ENCODE data around the gene TMEM151A.
A peak's percentile ranks its signal among the peaks of the same experiment; 100 is the strongest.

Gene TMEM151A

GRCh38 chr11:66291303-66291705 is 390 bp upstream of the TMEM151A start:
- Histone ChIP-seq H3K4me1 (ENCODE audit: control insufficient read depth, insufficient read depth, low read length) (peaks cover 12% of the 10 kb centered on the region), H3K27ac (ENCODE audit: insufficient read depth, low read depth, low read length, poor library complexity, severe bottlenecking) (no peak overlapping the region), H3K4me3 (ENCODE audit: insufficient read depth, low read depth, low read length) (no peak overlapping the region), H3K36me3 (ENCODE audit: control insufficient read depth, insufficient read depth, low read length) (no peaks in the 10 kb centered on the region), H3K9me3 (ENCODE audit: control insufficient read depth, low read length) (no peaks in the 10 kb centered on the region), H3K27me3 (ENCODE audit: control insufficient read depth, insufficient read depth, low read length, poor library complexity, severe bottlenecking) (peaks cover 48% of the 10 kb centered on the region)
- WGBS, 2 experiments: 18 to 20% methylated on average over 16 of the region's 16 CpGs

GRCh38 chr11:66292543-66293332 is 1.0 kb downstream of the TMEM151A start:
- Histone ChIP-seq H3K36me3 (ENCODE audit: control insufficient read depth, insufficient read depth, low read length) (no peaks in the 10 kb centered on the region), H3K4me1 (ENCODE audit: control insufficient read depth, insufficient read depth, low read length) (peaks cover 19% of the 10 kb centered on the region), H3K9me3 (ENCODE audit: control insufficient read depth, low read length) (no peaks in the 10 kb centered on the region), H3K4me3 (ENCODE audit: insufficient read depth, low read depth, low read length) (peak overlapping the region; percentile 35), H3K27ac (ENCODE audit: insufficient read depth, low read depth, low read length, poor library complexity, severe bottlenecking) (no peak overlapping the region), H3K27me3 (ENCODE audit: control insufficient read depth, insufficient read depth, low read length, poor library complexity, severe bottlenecking) (peaks cover 48% of the 10 kb centered on the region)
- WGBS, 2 experiments: 73 to 74% methylated on average over 17 of the region's 17 CpGs

- 78 to 94% methylated on average over 4 of the region's 4 CpGs for WGBS, 2 experiments
- Histone ChIP-seq H3K4me3 (ENCODE audit: insufficient read depth, low read depth, low read length) (no peak overlapping the region), H3K27me3 (ENCODE audit: control insufficient read depth, insufficient read depth, low read length, poor library complexity, severe bottlenecking) (peaks cover 48% of the 10 kb centered on the region), H3K9me3 (ENCODE audit: control insufficient read depth, low read length) (no peaks in the 10 kb centered on the region), H3K27ac (ENCODE audit: insufficient read depth, low read depth, low read length, poor library complexity, severe bottlenecking) (no peak overlapping the region), H3K4me1 (ENCODE audit: control insufficient read depth, insufficient read depth, low read length) (peaks cover 22% of the 10 kb centered on the region), H3K36me3 (ENCODE audit: control insufficient read depth, insufficient read depth, low read length) (no peaks in the 10 kb centered on the region)
Measured at GRCh38 chr11:66293352-66293751, 1.7 kb downstream of the TMEM151A start.

GRCh38 chr11:66293777-66294625 is 2.3 kb downstream of the TMEM151A start:
- H3K4me3 ChIP-seq (ENCODE audit: insufficient read depth, low read depth, low read length): no peak overlapping the region
- H3K27ac ChIP-seq (ENCODE audit: insufficient read depth, low read depth, low read length, poor library complexity, severe bottlenecking): no peak overlapping the region
- H3K27me3 ChIP-seq (ENCODE audit: control insufficient read depth, insufficient read depth, low read length, poor library complexity, severe bottlenecking): peaks cover 48% of the 10 kb centered on the region
- peaks cover 22% of the 10 kb centered on the region for H3K4me1 ChIP-seq (ENCODE audit: control insufficient read depth, insufficient read depth, low read length)
- H3K36me3 ChIP-seq (ENCODE audit: control insufficient read depth, insufficient read depth, low read length): no peaks in the 10 kb centered on the region
- H3K9me3 ChIP-seq (ENCODE audit: control insufficient read depth, low read length): no peaks in the 10 kb centered on the region
- WGBS, 2 experiments: 92% methylated on average over 30 of the region's 30 CpGs

DNA sequence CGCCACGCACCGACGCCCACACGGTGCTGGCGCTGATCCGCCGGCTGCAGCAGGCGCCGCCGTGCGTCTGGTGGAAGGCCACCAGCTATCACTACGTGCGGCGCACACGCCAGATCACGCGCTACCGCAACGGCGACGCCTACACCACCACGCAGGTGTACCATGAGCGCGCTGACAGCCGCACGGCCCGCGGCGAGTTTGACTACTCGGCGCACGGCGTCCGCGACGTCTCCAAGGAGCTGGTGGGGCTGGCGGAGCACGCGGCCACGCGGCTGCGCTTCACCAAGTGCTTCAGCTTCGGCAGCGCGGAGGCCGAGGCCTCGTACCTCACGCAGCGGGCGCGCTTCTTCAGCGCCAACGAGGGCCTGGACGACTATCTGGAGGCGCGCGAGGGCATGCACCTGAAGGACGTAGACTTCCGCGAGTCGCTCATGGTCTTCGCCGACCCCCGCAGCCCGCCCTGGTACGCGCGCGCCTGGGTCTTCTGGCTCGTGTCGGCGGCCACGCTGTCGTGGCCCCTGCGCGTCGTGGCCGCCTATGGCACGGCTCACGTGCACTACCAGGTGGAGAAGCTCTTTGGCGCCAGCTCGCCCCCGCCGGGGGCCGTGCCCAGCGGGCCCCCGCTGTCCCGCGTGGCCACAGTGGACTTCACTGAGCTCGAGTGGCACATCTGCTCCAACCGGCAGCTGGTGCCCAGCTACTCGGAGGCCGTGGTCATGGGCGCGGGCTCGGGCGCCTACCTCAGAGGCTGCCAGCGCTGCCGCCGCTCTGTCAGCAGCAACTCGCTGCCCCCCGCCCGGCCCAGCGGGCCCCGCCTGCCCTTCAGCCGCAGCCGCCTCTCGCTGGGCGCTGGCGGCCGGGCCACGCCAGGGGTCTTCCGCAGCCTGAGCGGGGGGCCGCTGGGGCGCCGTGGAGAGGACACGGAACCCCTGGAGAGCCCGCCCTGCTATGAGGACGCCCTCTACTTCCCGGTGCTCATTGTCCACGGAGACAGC is 3.2 kb downstream of the TMEM151A start:
- 95 to 96% methylated on average over 123 of the region's 123 CpGs for WGBS, 2 experiments

DNA sequence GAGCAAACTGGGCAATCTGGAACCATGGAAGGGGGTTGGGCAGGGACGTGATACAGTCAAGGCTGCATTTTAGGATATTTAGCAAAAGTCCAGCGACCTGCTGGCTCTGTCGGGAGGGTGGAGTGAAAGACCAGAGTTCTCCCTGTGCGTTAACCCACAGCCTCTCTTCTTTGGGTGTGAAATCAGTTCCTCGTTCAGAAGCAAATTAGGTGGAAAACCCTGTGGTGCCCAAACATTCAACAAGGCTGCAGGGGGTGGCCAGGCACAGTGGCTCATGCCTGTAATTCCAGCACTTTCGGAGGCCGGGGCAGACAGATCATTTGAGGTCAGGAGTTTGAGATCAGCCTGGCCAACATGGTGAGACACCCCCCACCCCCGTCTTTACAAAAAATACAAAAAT is 5.9 kb downstream of the TMEM151A start:
- H3K9me3 ChIP-seq (ENCODE audit: control insufficient read depth, low read length): no peaks in the 10 kb centered on the region
- no peak overlapping the region for H3K27ac ChIP-seq (ENCODE audit: insufficient read depth, low read depth, low read length, poor library complexity, severe bottlenecking)
- H3K4me3 ChIP-seq (ENCODE audit: insufficient read depth, low read depth, low read length): no peak overlapping the region
- H3K27me3 ChIP-seq (ENCODE audit: control insufficient read depth, insufficient read depth, low read length, poor library complexity, severe bottlenecking): peaks cover 18% of the 10 kb centered on the region
- H3K4me1 ChIP-seq (ENCODE audit: control insufficient read depth, insufficient read depth, low read length): peaks cover 10% of the 10 kb centered on the region
- 28 to 33% methylated on average over 7 to 8 of the region's 8 CpGs for WGBS, 2 experiments
- H3K36me3 ChIP-seq (ENCODE audit: control insufficient read depth, insufficient read depth, low read length): no peaks in the 10 kb centered on the region

More for the DNA sequence above, 3.2 kb downstream of the TMEM151A start:
- Histone ChIP-seq H3K36me3 (ENCODE audit: control insufficient read depth, insufficient read depth, low read length) (no peaks in the 10 kb centered on the region), H3K27me3 (ENCODE audit: control insufficient read depth, insufficient read depth, low read length, poor library complexity, severe bottlenecking) (peaks cover 45% of the 10 kb centered on the region), H3K4me1 (ENCODE audit: control insufficient read depth, insufficient read depth, low read length) (peaks cover 18% of the 10 kb centered on the region), H3K4me3 (ENCODE audit: insufficient read depth, low read depth, low read length) (no peak overlapping the region), H3K27ac (ENCODE audit: insufficient read depth, low read depth, low read length, poor library complexity, severe bottlenecking) (no peak overlapping the region), H3K9me3 (ENCODE audit: control insufficient read depth, low read length) (no peaks in the 10 kb centered on the region)

DNA sequence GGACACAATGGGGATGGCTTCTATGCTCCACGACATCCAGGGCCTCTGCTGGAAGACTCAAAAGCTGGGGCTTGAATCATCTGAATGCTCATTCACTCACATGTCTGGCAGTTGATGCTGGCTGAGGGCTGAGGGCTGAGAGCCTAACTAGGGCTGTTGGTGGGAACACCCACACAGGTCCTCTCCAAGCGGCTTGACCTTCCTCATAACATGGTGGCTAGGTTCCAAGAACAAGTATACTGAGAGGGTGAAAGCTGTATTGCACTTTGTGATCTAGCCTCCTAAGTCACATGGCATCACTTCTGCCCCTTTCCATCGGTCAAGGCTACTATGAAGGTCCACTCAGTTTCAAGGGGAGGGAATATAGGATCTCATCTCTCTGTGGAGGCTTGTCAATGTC is 7.5 kb downstream of the TMEM151A start:
- Histone ChIP-seq H3K4me3 (ENCODE audit: insufficient read depth, low read depth, low read length) (no peak overlapping the region), H3K27me3 (ENCODE audit: control insufficient read depth, insufficient read depth, low read length, poor library complexity, severe bottlenecking) (peaks cover 2% of the 10 kb centered on the region), H3K27ac (ENCODE audit: insufficient read depth, low read depth, low read length, poor library complexity, severe bottlenecking) (no peak overlapping the region), H3K36me3 (ENCODE audit: control insufficient read depth, insufficient read depth, low read length) (no peaks in the 10 kb centered on the region), H3K9me3 (ENCODE audit: control insufficient read depth, low read length) (no peaks in the 10 kb centered on the region), H3K4me1 (ENCODE audit: control insufficient read depth, insufficient read depth, low read length) (peaks cover 10% of the 10 kb centered on the region)
- WGBS, 2 experiments: 89 to 95% methylated on average over 3 of the region's 3 CpGs

- 90 to 93% methylated on average over 12 of the region's 12 CpGs for WGBS, 2 experiments
- no peaks in the 10 kb centered on the region for H3K9me3 ChIP-seq (ENCODE audit: control insufficient read depth, low read length)
Measured at GRCh38 chr11:66302656-66303055, 11.0 kb downstream of the TMEM151A start.

DNA sequence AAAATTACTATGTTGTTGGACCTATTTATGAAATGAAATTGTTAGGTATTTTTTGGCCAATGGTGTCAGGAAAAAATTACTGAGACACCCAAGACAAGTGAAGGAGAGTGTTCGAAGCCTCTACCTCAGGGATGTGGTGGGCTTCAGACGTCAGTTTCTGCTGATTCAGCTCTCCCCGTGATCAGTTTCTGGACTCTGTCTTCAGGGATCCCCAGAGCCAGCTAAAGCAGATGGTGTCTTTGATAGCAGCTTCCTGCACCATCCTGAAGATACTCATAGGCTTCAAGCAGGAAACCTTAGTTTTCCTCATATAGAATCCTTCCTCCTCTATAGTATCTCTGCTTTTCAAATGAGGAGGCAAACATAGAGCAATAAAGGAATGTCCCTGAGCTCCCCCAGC is 17.8 kb downstream of the TMEM151A start:
- Histone ChIP-seq H3K4me1 (ENCODE audit: control insufficient read depth, insufficient read depth, low read length) (peaks cover 10% of the 10 kb centered on the region), H3K4me3 (ENCODE audit: insufficient read depth, low read depth, low read length) (no peak overlapping the region), H3K9me3 (ENCODE audit: control insufficient read depth, low read length) (no peaks in the 10 kb centered on the region), H3K27ac (ENCODE audit: insufficient read depth, low read depth, low read length, poor library complexity, severe bottlenecking) (no peak overlapping the region), H3K27me3 (ENCODE audit: control insufficient read depth, insufficient read depth, low read length, poor library complexity, severe bottlenecking) (peaks cover 8% of the 10 kb centered on the region), H3K36me3 (ENCODE audit: control insufficient read depth, insufficient read depth, low read length) (no peaks in the 10 kb centered on the region)
- 87% methylated on average over 3 of the region's 3 CpGs for WGBS, 2 experiments

More at GRCh38 chr11:66302656-66303055, 11.0 kb downstream of the TMEM151A start:
- peaks cover 4% of the 10 kb centered on the region for H3K4me1 ChIP-seq (ENCODE audit: control insufficient read depth, insufficient read depth, low read length)
- H3K4me3 ChIP-seq (ENCODE audit: insufficient read depth, low read depth, low read length): no peak overlapping the region
- H3K27me3 ChIP-seq (ENCODE audit: control insufficient read depth, insufficient read depth, low read length, poor library complexity, severe bottlenecking): no peaks in the 10 kb centered on the region
- no peaks in the 10 kb centered on the region for H3K36me3 ChIP-seq (ENCODE audit: control insufficient read depth, insufficient read depth, low read length)
- H3K27ac ChIP-seq (ENCODE audit: insufficient read depth, low read depth, low read length, poor library complexity, severe bottlenecking): no peak overlapping the region
